ENCODE measurements around the gene ITGBL1.

GRCh38 chr13:101691341-101691860 is 238.9 kb downstream of the ITGBL1 start:
- no peak for TF ChIP-seq POLR2A (IDR thresholded peaks at IDR 0.05; ENCODE audit: low read length)
- no peak for TF ChIP-seq GATA1 (IDR thresholded peaks at IDR 0.05; ENCODE audit: low read depth, low read length)

All from erythroblast (primary cell).